Activated CD4-positive, alpha-beta T cell treated with anti-CD3 and anti-CD28 coated beads, Interleukin-2, amount 50 U/mL, for 1 hour (primary cell): ENCODE results near the gene CHD5.

Experiments
- DNase-seq: peaks from one replicate; pipeline ENCODE4 v3.0.0-alpha.2; 2020

CHD5 gene

DNA sequence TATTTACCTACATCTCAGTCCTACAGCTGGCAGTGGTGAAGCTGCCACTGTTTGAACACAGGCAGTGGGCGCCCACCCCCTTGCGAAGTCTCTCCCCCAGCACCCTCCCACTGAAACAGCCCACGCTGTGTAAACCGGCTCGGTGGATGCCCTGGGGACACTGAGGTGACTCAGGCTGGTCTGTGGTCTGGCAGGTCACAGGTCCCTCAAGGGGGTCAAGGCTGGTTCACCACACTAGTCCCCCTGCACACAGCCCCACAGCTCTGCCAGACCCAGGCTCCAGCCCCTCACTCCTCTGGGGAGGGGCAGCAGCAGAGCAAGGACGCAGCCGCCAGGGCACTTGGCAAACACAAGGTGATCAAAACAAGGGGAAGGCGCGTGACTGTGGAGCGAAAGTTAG, 7.6 kb downstream of the CHD5 start:
- DNase-seq, result no peak

DNA sequence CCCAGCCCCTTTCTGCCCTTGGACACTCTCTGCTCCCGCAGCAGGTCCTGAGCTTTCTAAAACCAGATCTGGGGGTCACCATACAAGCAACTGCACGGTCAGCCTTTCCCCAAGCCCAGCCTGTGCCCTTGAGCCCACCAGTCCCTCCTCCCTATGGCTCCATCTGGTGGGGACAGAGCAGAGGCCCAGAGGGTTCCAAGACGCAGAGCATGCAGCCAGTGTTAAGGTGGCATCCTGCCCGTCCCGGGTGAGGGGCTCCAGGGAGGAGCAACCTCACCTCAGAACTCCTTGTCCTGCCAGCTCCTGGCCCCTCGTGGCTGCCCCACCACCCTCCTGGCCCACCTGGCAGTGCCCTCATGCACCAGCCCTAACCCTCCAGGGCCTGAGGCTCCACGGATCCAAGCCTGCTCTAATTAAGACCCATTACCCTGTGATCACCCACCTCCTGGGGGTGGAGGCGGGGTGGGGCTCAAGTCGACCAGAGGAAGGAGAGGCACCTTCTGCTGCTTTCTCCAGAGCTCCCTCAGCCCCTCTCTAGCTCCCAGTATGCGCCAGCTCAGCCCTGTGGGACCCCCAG, 8.5 kb downstream of the CHD5 start:
- no peak for DNase-seq

GRCh38 chr1:6170742-6171201, 9.3 kb downstream of the CHD5 start:
- DNase-seq, result no peak

- no peak for DNase-seq
Measured at GRCh38 chr1:6170116-6170741, 9.9 kb downstream of the CHD5 start.

GRCh38 chr1:6168947-6169586, 11.1 kb downstream of the CHD5 start:
- DNase-seq, result no peak

- no peak for DNase-seq
Measured at GRCh38 chr1:6167391-6168303, 12.5 kb downstream of the CHD5 start.

DNA sequence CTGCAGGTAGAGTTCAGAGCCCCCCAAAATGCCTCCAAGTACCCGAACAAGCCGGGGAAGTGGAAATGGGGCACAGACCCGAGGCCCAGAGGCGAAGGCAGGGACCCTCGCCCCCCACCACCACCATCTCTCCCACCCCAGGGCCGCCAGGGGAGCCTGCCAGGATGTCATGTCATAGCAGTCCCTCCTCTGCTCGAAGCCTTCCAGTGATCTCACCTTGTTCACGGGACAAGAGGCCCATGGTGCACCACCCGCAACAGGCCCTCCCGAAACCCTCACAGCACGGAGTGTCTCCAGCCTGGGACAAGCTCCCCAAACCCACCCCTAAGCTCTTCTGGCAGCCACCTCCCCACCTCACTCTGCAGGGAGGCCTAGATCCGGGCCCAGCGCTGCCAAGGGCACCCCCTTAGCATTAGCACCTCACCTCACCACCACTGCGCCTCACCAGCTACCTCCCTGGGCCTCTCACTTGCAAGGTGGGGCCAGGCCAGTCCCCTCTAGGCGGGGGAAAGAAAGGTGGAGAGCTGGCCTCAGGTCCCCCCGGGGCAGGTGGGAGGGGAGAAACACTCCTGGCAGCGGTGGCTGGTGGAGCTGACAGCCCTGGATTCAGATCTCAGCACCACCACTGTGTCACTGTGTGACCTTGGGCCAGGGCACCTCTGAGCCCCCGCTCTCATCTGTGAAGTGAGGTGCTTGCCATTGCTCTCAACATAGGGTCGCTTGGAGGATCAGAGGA, 13.3 kb downstream of the CHD5 start:
- DNase-seq, result no peak

DNA sequence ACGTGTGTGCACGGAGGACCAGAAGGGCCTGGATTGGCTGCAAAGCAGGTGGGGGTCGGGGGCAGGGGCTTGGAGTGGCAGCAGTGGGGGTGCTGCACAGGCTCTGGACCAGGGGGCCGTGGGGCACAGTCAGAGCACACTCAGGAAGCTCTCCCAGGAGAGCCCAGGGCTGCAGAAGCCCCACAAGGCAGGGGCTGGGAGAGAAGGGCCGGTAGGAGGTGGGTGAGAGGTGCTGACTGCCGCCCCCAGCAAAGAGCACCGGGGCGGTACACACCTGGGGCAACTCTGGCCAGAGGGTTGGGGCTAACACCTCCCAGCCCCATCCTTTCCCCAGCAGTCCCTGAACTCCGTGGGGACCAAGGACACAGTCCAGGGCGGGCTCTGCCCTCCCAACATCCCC, 13.9 kb downstream of the CHD5 start:
- DNase-seq, result no peak

DNA sequence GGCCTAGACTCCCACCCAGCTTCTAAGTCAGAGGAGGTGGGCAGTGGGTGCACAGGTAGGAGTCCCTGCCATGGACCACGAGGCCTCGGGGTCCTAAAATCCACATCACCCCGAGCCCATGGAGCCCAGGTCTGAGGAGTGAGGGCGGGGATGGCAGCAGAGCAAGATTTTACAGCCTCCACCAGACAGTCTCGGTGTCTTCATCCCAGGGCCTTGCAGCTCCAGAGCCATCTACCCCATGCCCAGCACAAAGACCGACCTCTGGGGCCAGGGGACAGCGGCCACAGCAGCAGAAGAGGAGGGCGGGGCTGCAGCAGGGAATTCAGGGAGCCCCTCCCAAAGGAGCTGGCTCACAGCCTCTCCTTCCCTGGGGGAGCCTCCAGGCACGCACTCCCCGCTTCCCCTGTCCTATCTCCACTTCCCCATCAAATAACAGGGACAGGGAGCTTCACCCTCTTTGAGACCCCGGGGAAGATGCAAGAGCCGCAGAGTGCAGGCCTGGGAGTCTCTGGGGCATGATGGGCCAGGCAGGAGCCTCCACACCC, 14.6 kb downstream of the CHD5 start:
- DNase-seq, result no peak

DNA sequence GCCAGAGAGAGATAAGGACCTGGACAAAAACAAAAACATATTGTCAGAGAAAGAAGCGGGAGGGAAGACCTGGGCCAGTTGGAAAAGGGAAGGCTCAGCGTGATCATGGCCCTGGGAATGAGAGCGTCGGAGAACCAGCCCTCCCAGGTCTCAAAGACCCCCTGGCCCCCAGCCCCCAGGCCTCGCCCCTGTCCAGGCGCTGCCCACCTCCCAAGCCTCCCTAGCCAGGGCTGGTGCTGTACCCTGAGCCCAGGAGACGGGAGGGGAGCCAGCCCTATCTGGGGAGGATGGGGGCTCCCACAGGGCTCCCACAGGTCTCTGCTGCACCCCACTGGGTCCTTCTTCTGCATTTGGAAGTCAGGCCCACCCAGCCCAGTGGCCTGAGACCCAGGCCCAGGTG, 15.1 kb downstream of the CHD5 start:
- DNase-seq, result no peak

- DNase-seq, result no peak
Measured at GRCh38 chr1:6163973-6164617, 16.0 kb downstream of the CHD5 start.

DNA sequence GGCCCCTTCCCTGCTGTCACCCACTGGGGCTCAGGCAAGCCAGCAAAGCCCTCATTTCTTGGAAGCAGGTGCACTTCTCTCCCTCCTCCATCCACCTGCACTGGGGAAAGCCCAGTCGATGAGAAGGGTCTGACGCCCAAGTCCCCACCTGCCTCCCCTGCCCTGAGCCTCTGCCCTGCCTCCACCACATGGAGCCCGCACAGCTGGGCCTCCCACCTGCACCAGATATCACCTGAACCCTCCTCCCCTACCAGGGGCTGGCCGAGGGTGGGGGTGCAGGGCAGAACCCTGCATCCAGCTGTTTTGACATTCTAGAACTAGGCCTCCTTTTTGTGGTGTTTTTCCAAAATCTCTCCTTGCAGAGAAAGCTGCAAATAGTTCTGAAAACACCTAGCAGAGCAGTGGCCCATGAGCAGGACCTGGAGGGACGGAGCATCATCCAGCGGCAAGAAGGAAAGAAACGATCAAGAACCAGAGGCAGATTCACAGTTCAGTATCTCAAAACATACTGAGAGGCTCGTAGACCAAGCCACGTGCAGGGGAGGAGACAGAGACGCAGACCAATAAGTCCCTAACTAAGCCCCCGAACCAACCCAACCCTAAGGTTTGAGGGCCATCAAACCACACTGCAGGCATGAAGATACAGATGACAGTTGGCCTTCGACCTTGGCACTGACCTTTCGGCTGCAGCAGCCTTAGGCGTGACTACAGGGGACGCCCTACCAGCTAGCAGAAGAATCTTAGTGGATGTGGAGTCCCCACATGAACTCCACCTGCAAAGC, 16.7 kb downstream of the CHD5 start:
- no peak for DNase-seq

DNA sequence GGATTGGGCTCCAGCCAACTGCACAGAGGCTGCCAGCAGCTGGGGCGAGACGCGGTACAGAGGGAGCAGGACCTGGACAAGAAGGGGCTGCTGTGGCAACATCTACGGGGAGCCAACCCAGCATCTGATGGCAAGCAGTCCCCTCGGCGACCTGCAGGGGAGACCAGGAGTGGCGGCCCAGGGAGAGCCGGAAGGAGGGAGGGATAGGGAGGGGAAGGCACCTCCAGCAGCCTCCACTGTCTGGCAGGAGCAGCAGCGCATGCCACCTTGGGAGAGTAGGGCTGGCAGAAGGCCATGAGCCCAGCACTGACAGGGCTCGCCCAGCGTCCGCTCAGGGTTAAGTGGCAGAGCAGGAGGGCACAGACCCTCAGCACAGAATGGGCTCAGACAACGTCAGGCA, 17.3 kb downstream of the CHD5 start:
- DNase-seq, result no peak

GRCh38 chr1:6162341-6162740, 17.8 kb downstream of the CHD5 start:
- DNase-seq, result no peak

GRCh38 chr1:6158181-6158580, 21.9 kb downstream of the CHD5 start:
- DNase-seq, result no peak

DNA sequence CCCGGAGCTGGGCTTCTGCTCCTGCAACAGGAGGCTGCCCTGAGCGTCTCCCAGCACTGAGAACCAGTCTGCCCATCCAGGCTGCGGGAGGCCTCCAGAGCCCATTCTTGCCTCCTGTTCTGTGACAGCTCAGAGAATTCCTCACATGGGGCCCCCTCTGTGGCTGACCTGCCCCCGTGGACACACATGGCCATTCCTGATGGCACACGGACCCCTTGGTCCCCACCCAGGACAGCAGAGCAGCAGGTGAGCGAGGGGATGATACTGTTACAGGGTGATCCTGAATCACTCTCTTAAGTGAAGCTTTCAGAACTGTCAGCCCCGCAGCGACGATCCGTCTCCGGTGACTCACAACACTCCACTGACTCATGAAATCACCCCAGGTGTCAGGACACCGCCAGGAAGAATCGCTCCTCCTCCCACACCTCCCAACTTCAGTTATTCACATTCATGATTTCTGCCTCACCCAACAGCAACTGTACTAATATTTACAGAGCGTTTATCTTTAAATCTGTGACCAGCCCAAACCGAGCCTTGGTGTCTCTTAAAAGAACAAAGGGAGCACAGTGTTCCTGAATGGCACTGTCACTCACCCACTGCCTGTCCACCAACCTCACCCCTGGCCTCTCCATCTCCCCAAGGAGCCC, 22.5 kb downstream of the CHD5 start:
- DNase-seq, result no peak

DNA sequence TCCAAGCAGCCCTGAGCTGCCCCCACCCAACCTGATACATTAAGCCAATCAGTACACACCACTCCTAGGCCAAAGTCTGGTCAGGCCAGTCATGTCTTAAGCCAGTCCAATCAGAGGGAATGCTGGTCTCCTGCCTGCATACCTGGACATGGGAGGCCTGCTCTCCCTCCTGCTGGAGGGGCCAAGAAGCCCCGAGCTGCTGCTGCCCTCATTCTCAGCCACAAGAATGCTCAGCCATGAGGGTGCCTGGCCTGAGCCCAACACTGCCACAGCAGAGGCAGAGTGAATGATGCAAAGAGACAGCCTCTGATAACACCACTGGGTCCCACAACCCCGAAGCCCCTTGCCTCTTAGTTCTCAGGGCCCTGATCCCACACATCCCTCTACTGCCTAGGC, 23.0 kb downstream of the CHD5 start:
- no peak for DNase-seq

GRCh38 chr1:6154525-6155319, 25.4 kb downstream of the CHD5 start:
- DNase-seq, result no peak

GRCh38 chr1:6152882-6153281, 27.2 kb downstream of the CHD5 start:
- no peak for DNase-seq

- no peak for DNase-seq
Measured at GRCh38 chr1:6152181-6152580, 27.9 kb downstream of the CHD5 start.
